ENCODE data around the gene ALKBH7.

Gene ALKBH7

GRCh38 chr19:6402058-6402457, 29.5 kb downstream of the ALKBH7 start:
- no peak for DNase-seq

GRCh38 chr19:6402837-6403608, 30.4 kb downstream of the ALKBH7 start:
- DNase-seq = no peak

GRCh38 chr19:6406401-6406800, 33.8 kb downstream of the ALKBH7 start:
- no peak for DNase-seq

- DNase-seq = no peak
These were observed 36.8 kb downstream of the ALKBH7 start for GRCh38 chr19:6409346-6409745.

- DNase-seq = no peak
These were observed 39.5 kb downstream of the ALKBH7 start for GRCh38 chr19:6412061-6412446.

GRCh38 chr19:6412447-6413091, 40.0 kb downstream of the ALKBH7 start:
- peak; percentile 55 for DNase-seq

- DNase-seq = no peak
These were observed 40.7 kb downstream of the ALKBH7 start for GRCh38 chr19:6413291-6413690.

- no peak for DNase-seq
These were observed 41.4 kb downstream of the ALKBH7 start for GRCh38 chr19:6413721-6414643.

- DNase-seq = no peak
These were observed 42.4 kb downstream of the ALKBH7 start for GRCh38 chr19:6414793-6415590.

- DNase-seq = no peak
These were observed 43.1 kb downstream of the ALKBH7 start for GRCh38 chr19:6415591-6416190.

- DNase-seq = no peak
These were observed 44.2 kb downstream of the ALKBH7 start for GRCh38 chr19:6416658-6417405.

- no peak for DNase-seq
These were observed 45.3 kb downstream of the ALKBH7 start for GRCh38 chr19:6417713-6418561.

GRCh38 chr19:6418562-6418932, 46.0 kb downstream of the ALKBH7 start:
- no peak for DNase-seq

GRCh38 chr19:6421075-6422014, 48.8 kb downstream of the ALKBH7 start:
- no peak for DNase-seq

- peak; percentile 22 for DNase-seq
These were observed 51.1 kb downstream of the ALKBH7 start for GRCh38 chr19:6423499-6424194.

GRCh38 chr19:6424195-6424938, 51.8 kb downstream of the ALKBH7 start, which contains the start of gene KHSRP:
TSS of gene KHSRP (minus strand) at chr19:6424811. CDS start at chr19:6424701, 110 bp downstream.
- DNase-seq = peak; percentile 23
